Natural killer cell (primary cell): ENCODE results near the gene PRR14L. TPM values are rescaled to one million over a fixed set of nuclear protein-coding genes. Genes with fewer than 3 reads are reported as not detected.

ENCODE experiments used
- ATAC-seq, 3 donors: fragments of 150-1000 bp in 2 of 3; fragments of 200-7000 bp in 1 of 3; cut with Tn5 transposase; 1 replicate in 1 of 3; 2 replicates in 2 of 3; pipeline ENCODE4 v1.10.0; 2021; ENCODE audit warnings: mild to moderate bottlenecking in 2 of 3, moderate library complexity in 2 of 3
- DNase-seq, 2 donors: peaks; one replicate each; pipeline versions ENCODE4 v3.0.0 to v3.0.0-alpha.2; 2013 to 2021; ENCODE audit warnings: mixed read lengths in 1 of 2
- H3K27ac ChIP-seq: one replicate; pipeline ENCODE4 v1.5.1; 2013; ENCODE audit warnings: mild to moderate bottlenecking, low read length
- H3K27me3 ChIP-seq: one replicate; pipeline ENCODE4 v1.6.1; 2013; ENCODE audit warnings: low read length; ENCODE audit not compliant: control insufficient read depth, insufficient read depth
- H3K36me3 ChIP-seq: one replicate; pipeline ENCODE4 v1.6.1; 2013; ENCODE audit warnings: low read length; ENCODE audit not compliant: control insufficient read depth, insufficient read depth
- H3K4me1 ChIP-seq: one replicate; pipeline ENCODE4 v1.6.1; 2013; ENCODE audit warnings: low read length; ENCODE audit not compliant: control insufficient read depth, insufficient read depth
- H3K4me3 ChIP-seq: one replicate; pipeline ENCODE4 v1.5.1; 2013; ENCODE audit warnings: low read length
- H3K9me3 ChIP-seq: one replicate; pipeline ENCODE4 v1.6.1; 2013; ENCODE audit warnings: low read length; ENCODE audit not compliant: control insufficient read depth, insufficient read depth
- H3K27ac Mint-ChIP-seq, 2 donors: one replicate each; pipeline ENCODE4 v1.8.0; 2022; ENCODE audit warnings: mild to moderate bottlenecking in 2 of 2, mixed read lengths in 2 of 2, moderate library complexity in 1 of 2
- H3K27me3 Mint-ChIP-seq, 2 donors: one replicate each; pipeline ENCODE4 v1.8.0; 2022; ENCODE audit warnings: low read depth in 2 of 2, mixed read lengths in 2 of 2
- H3K36me3 Mint-ChIP-seq: one replicate; pipeline ENCODE4 v1.8.0; 2022; ENCODE audit warnings: mixed read lengths
- H3K4me1 Mint-ChIP-seq, 2 donors: one replicate each; pipeline ENCODE4 v1.8.0; 2022; ENCODE audit warnings: mixed read lengths in 2 of 2
- H3K4me3 Mint-ChIP-seq: one replicate; pipeline ENCODE4 v1.8.0; 2022; ENCODE audit warnings: mild to moderate bottlenecking, moderate library complexity, mixed read lengths
- H3K9me3 Mint-ChIP-seq, 2 donors: one replicate each; pipeline ENCODE4 v1.8.0; 2022; ENCODE audit warnings: mixed read lengths in 2 of 2
- CTCF ChIP-seq: fragments of 200-600 bp; IDR thresholded peaks from one replicate; pipeline ENCODE4 v1.8.0; 2022; ENCODE audit warnings: antibody characterized with exemption
- WGBS: methylation state at CpG from one replicate; pipeline ENCODE4 v1.1.7; 2013; ENCODE audit warnings: missing lambda C conversion rate; ENCODE audit not compliant: insufficient coverage; 5-methylcytosine and 5-hydroxymethylcytosine counted together
- intact Hi-C: fragments of 100-400 bp; cut with micrococcal nuclease; formaldehyde crosslinking; loops from one replicate; pipeline ENCODE4 v1.14.2; 2022
- total RNA-seq, 4 donors: library from RNA; stranded (reverse); fragments of 120-200 nt in 1 of 4; gene quantifications; one replicate each; pipeline versions ENCODE4 v1.2.3 to v1.2.4, GENCODE V29; 2013 to 2022

The PRR14L gene
- total RNA-seq, 3 donors from 2014 or later (not counting 1 experiment from before 2014, with no cell fraction given) = 39.3 to 54.1 (median 54.0) TPM

GRCh38 chr22:31637447-31637890, 112.5 kb downstream of the PRR14L start:
- no peaks in the 10 kb centered on the region for H3K36me3 Mint-ChIP-seq
- intact Hi-C loops = no loop called here
- H3K4me1 ChIP-seq = peaks cover 43% of the 10 kb centered on the region
- peak overlapping the region; percentile 38 for H3K4me3 ChIP-seq
- DNase-seq (peak; percentile 27 to 35), ATAC-seq (peak; percentile 61 to 77 (median 68))
- H3K9me3 ChIP-seq = no peaks in the 10 kb centered on the region
- H3K27me3 ChIP-seq = no peaks in the 10 kb centered on the region
- H3K27ac ChIP-seq = peak overlapping the region; percentile 83
- no peaks in the 10 kb centered on the region for H3K9me3 Mint-ChIP-seq
- H3K4me1 Mint-ChIP-seq = peaks cover 38 to 47% of the 10 kb centered on the region in 2 donors
- H3K36me3 ChIP-seq = peaks cover 2% of the 10 kb centered on the region
- peak overlapping the region; percentile 76 for H3K4me3 Mint-ChIP-seq
- peak overlapping the region; percentile 88 for H3K27ac Mint-ChIP-seq
- no peaks in the 10 kb centered on the region for H3K27me3 Mint-ChIP-seq
- TF ChIP-seq CTCF = no peak
- WGBS = 23% methylated on average over 10 of the region's 10 CpGs

- no peaks in the 10 kb centered on the region for H3K27me3 ChIP-seq
- H3K4me1 ChIP-seq = peaks cover 51% of the 10 kb centered on the region
- intact Hi-C loops = no loop called here
- Mint-ChIP-seq H3K4me1 (peaks cover 38 to 42% of the 10 kb centered on the region in 2 donors), H3K27ac (peak overlapping the region; percentile 56 to 75), H3K4me3 (peak overlapping the region; percentile 46), H3K36me3 (no peaks in the 10 kb centered on the region), H3K9me3 (no peaks in the 10 kb centered on the region), H3K27me3 (no peaks in the 10 kb centered on the region)
- ATAC-seq = no peak
- WGBS = 92% methylated on average over 13 of the region's 13 CpGs
- no peak for DNase-seq
- no peak overlapping the region for H3K27ac ChIP-seq
- peaks cover 2% of the 10 kb centered on the region for H3K36me3 ChIP-seq
- no peak for TF ChIP-seq CTCF
- H3K4me3 ChIP-seq = no peak overlapping the region
- no peaks in the 10 kb centered on the region for H3K9me3 ChIP-seq
Measured at GRCh38 chr22:31635638-31636306, 114.2 kb downstream of the PRR14L start.

- intact Hi-C loops = loop anchor here (2.0 kb wide), 1 partner anchor 135 kb away; the partner anchor contains the start of gene SFI1
- 97% methylated on average over 9 of the region's 9 CpGs for WGBS
- no peak for ATAC-seq
- H3K36me3 Mint-ChIP-seq = no peaks in the 10 kb centered on the region
- H3K27me3 Mint-ChIP-seq = no peaks in the 10 kb centered on the region
- Histone ChIP-seq H3K4me1 (peaks cover 50% of the 10 kb centered on the region), H3K27ac (peak overlapping the region; percentile 94), H3K27me3 (no peaks in the 10 kb centered on the region), H3K36me3 (peaks cover 2% of the 10 kb centered on the region), H3K4me3 (no peak overlapping the region), H3K9me3 (no peaks in the 10 kb centered on the region)
- no peak for TF ChIP-seq CTCF
- DNase-seq = no peak
- peaks cover 43% of the 10 kb centered on the region in 2 donors for H3K4me1 Mint-ChIP-seq
- H3K27ac Mint-ChIP-seq = peak overlapping the region; percentile 80 to 93
- peak overlapping the region; percentile 37 for H3K4me3 Mint-ChIP-seq
- H3K9me3 Mint-ChIP-seq = no peaks in the 10 kb centered on the region
Measured at GRCh38 chr22:31631436-31631835, 118.5 kb downstream of the PRR14L start.

Other genes starting within 250 kb of the PRR14L start
- 10 to 100 TPM; 36.0 to 52.1 (median 47.8) TPM for gene PISD, start 87.9 kb downstream of the PRR14L start, total RNA-seq
- gene DEPDC5, start 3.9 kb upstream of the PRR14L start, total RNA-seq = 10 to 100 TPM; 56.7 to 67.9 (median 62.6) TPM
- gene YWHAH, start 194.4 kb upstream of the PRR14L start, total RNA-seq = 10 to 100 TPM; 29.6 to 35.0 (median 32.8) TPM